Measurements from ENCODE around the gene CRYGC.

DNA sequence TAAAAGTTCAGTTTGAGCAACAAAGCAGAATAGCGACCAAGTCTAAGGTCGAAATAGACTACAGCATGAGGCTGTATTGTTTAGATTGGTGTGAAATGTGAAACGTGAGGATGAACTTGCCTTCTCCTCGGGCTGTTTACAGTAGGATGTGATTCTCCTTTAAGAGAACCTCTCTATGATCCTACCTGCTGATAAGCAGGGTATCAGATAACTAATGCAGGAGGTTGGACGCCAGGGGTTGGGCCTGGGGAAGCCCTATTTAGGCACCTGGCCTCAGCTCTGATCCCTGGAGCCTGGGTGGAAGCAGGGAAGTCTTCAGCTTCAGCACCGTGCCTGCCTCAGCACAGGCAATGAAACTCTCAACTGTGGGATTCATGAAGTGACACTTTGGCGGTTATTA lies 16.7 kb downstream of the CRYGC start:
- TF ChIP-seq, protein P1, sequence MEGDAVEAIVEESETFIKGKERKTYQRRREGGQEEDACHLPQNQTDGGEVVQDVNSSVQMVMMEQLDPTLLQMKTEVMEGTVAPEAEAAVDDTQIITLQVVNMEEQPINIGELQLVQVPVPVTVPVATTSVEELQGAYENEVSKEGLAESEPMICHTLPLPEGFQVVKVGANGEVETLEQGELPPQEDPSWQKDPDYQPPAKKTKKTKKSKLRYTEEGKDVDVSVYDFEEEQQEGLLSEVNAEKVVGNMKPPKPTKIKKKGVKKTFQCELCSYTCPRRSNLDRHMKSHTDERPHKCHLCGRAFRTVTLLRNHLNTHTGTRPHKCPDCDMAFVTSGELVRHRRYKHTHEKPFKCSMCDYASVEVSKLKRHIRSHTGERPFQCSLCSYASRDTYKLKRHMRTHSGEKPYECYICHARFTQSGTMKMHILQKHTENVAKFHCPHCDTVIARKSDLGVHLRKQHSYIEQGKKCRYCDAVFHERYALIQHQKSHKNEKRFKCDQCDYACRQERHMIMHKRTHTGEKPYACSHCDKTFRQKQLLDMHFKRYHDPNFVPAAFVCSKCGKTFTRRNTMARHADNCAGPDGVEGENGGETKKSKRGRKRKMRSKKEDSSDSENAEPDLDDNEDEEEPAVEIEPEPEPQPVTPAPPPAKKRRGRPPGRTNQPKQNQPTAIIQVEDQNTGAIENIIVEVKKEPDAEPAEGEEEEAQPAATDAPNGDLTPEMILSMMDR (conservative IDR thresholded peaks at IDR 0.05), result no peak
- TF ChIP-seq EZH2 (IDR thresholded peaks at IDR 0.05; ENCODE audit: low read depth), result no peak

Measured in PC-9 (cell line).